Measurements from ENCODE around the gene RANBP10. TPM values are rescaled to one million over a fixed set of nuclear protein-coding genes. Genes with fewer than 3 reads are reported as not detected.
A peak's percentile ranks its signal among the peaks of the same experiment; 100 is the strongest.

Gene RANBP10
- total and polyA plus RNA-seq, 4 donors, result 9.8 to 15.5 (median 13.8) TPM

DNA sequence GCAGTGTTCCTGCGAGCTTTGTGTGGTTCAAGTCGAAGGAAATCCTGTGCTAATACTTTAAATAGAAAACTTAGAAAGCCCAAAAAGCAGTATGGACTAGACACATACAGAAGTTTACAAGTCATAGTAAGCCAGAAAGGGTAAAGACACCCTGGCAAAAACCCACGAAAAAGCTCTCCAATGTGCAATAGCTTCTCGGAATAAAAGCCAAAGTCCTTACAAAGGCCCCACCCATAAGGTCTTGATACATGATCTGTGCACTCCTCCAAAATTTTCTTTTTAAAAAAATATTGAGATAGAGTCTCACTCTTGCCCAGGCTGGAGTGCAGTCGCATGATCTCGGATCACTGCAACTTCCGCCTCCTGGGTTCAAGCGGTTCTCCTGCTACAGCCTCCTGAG lies 129.4 kb downstream of the RANBP10 start:
- Histone ChIP-seq H3K27ac (ENCODE audit: low read depth in 1 of 2, low read length in 2 of 2) (peak overlapping the region; percentile 52 to 73), H3K4me3 (ENCODE audit: low read depth in 1 of 3, low read length in 3 of 3) (no peak overlapping the region), H3K27me3 (ENCODE audit: control insufficient read depth in 4 of 4, insufficient read depth in 4 of 4, low read length in 3 of 4) (no peaks in the 10 kb centered on the region), H3K36me3 (ENCODE audit: control insufficient read depth in 4 of 4, insufficient read depth in 3 of 4, low read depth in 1 of 4, low read length in 3 of 4) (peaks cover 0 to 2% (median under 1%) of the 10 kb centered on the region in 4 donors), H3K4me1 (ENCODE audit: control insufficient read depth in 4 of 4, insufficient read depth in 4 of 4, low read length in 3 of 4) (peaks cover 17 to 55% (median 47%) of the 10 kb centered on the region in 4 donors), H3K9me3 (ENCODE audit: control insufficient read depth in 4 of 4, low read length in 3 of 4) (no peaks in the 10 kb centered on the region), H3K9ac (ENCODE audit: low read depth in 1 of 2, low read length in 2 of 2) (no peak overlapping the region)
- no peak for DNase-seq (ENCODE audit: low spot score)
- TF ChIP-seq, protein P1, sequence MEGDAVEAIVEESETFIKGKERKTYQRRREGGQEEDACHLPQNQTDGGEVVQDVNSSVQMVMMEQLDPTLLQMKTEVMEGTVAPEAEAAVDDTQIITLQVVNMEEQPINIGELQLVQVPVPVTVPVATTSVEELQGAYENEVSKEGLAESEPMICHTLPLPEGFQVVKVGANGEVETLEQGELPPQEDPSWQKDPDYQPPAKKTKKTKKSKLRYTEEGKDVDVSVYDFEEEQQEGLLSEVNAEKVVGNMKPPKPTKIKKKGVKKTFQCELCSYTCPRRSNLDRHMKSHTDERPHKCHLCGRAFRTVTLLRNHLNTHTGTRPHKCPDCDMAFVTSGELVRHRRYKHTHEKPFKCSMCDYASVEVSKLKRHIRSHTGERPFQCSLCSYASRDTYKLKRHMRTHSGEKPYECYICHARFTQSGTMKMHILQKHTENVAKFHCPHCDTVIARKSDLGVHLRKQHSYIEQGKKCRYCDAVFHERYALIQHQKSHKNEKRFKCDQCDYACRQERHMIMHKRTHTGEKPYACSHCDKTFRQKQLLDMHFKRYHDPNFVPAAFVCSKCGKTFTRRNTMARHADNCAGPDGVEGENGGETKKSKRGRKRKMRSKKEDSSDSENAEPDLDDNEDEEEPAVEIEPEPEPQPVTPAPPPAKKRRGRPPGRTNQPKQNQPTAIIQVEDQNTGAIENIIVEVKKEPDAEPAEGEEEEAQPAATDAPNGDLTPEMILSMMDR (IDR thresholded peaks at IDR 0.05; ENCODE audit: low read depth, low read length, missing input control), result no peak
- no peak for TF ChIP-seq HNF4G (IDR thresholded peaks at IDR 0.05)
- TF ChIP-seq RXRA (IDR thresholded peaks at IDR 0.05), result peak; percentile 41 to 56
- TF ChIP-seq SP1 (IDR thresholded peaks at IDR 0.05), result peak; percentile 28
- TF ChIP-seq ATF3 (IDR thresholded peaks at IDR 0.05), result no peak
- no peak for TF ChIP-seq FOXA1 (IDR thresholded peaks at IDR 0.05)
- no peak for TF ChIP-seq EGR1 (IDR thresholded peaks at IDR 0.05; ENCODE audit: low read depth in 2 of 2)
- no peak for TF ChIP-seq FOXA2 (IDR thresholded peaks at IDR 0.05)
- no peak for TF ChIP-seq GABPA (IDR thresholded peaks at IDR 0.05 in 1 of 2, conservative IDR thresholded peaks at IDR 0.05 in 1 of 2)
- peak; percentile 68 to 70 for TF ChIP-seq HNF4A (conservative IDR thresholded peaks at IDR 0.05)
- no peak for TF ChIP-seq YY1 (IDR thresholded peaks at IDR 0.05)
- no peak for TF ChIP-seq JUND (IDR thresholded peaks at IDR 0.05)
- no peak for TF ChIP-seq MAX (IDR thresholded peaks at IDR 0.05)
- no peak for TF ChIP-seq TAF1 (conservative IDR thresholded peaks at IDR 0.05)
- TF ChIP-seq RAD21 (IDR thresholded peaks at IDR 0.05), result no peak
- TF ChIP-seq, protein P2, sequence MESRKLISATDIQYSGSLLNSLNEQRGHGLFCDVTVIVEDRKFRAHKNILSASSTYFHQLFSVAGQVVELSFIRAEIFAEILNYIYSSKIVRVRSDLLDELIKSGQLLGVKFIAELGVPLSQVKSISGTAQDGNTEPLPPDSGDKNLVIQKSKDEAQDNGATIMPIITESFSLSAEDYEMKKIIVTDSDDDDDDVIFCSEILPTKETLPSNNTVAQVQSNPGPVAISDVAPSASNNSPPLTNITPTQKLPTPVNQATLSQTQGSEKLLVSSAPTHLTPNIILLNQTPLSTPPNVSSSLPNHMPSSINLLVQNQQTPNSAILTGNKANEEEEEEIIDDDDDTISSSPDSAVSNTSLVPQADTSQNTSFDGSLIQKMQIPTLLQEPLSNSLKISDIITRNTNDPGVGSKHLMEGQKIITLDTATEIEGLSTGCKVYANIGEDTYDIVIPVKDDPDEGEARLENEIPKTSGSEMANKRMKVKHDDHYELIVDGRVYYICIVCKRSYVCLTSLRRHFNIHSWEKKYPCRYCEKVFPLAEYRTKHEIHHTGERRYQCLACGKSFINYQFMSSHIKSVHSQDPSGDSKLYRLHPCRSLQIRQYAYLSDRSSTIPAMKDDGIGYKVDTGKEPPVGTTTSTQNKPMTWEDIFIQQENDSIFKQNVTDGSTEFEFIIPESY (IDR thresholded peaks at IDR 0.05), result no peak
- no peak for TF ChIP-seq NR2F2 (IDR thresholded peaks at IDR 0.05)
- no peak for TF ChIP-seq REST (IDR thresholded peaks at IDR 0.05)
- 64% methylated on average over 8 of the region's 8 CpGs for WGBS

Data from liver (tissue), 9 donors.